Loucy (cell line): Measurements from ENCODE around the gene APC2.

Experiments
- EZH2phosphoT487 ChIP-seq: fragments of 200-600 bp; IDR thresholded peaks from 2 replicates; pipeline ENCODE4 v1.6.1; 2018; ENCODE audit warnings: antibody characterized with exemption, mild to moderate bottlenecking, moderate library complexity, borderline replicate concordance
- TF ChIP-seq, protein P1 (sequence below): fragments of 200-600 bp; sonication (generic); conservative IDR thresholded peaks from 2 replicates; pipeline ENCODE4 v1.5.1; 2014; ENCODE audit warnings: mild to moderate bottlenecking, antibody characterized with exemption, low read length

GRCh38 chr19:1505012-1505411 is 55.1 kb downstream of the APC2 start:
- TF ChIP-seq, protein P1, sequence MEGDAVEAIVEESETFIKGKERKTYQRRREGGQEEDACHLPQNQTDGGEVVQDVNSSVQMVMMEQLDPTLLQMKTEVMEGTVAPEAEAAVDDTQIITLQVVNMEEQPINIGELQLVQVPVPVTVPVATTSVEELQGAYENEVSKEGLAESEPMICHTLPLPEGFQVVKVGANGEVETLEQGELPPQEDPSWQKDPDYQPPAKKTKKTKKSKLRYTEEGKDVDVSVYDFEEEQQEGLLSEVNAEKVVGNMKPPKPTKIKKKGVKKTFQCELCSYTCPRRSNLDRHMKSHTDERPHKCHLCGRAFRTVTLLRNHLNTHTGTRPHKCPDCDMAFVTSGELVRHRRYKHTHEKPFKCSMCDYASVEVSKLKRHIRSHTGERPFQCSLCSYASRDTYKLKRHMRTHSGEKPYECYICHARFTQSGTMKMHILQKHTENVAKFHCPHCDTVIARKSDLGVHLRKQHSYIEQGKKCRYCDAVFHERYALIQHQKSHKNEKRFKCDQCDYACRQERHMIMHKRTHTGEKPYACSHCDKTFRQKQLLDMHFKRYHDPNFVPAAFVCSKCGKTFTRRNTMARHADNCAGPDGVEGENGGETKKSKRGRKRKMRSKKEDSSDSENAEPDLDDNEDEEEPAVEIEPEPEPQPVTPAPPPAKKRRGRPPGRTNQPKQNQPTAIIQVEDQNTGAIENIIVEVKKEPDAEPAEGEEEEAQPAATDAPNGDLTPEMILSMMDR: no peak
- no peak for TF ChIP-seq EZH2phosphoT487
